ENCODE measurements around the gene TAF1D.
"Not testable (repeated sequence)": the region's sequence is repeated elsewhere in the genome, so short reads cannot be mapped to it uniquely, and the experiment has no call there.

The TAF1D gene

DNA sequence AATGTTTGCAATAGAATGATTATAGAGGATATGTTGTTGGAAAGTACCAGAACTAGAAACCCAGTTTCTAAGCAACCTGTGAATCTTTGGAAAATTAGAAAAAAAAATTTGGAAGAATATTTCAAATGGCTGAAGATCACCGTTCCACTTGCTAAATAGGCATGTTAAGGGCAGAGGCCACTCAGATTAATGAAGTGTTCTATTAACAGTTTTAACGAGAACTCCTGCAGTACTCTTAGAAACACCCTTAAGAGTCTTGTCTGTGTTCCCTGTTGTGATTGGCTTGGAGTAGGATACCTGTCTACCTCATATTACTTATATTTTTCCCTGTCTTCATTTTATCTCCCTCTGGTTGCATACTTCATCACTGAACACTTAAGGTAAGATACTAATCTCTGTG lies 4.8 kb upstream of the TAF1D start:
- DNase-seq = no peak

DNA sequence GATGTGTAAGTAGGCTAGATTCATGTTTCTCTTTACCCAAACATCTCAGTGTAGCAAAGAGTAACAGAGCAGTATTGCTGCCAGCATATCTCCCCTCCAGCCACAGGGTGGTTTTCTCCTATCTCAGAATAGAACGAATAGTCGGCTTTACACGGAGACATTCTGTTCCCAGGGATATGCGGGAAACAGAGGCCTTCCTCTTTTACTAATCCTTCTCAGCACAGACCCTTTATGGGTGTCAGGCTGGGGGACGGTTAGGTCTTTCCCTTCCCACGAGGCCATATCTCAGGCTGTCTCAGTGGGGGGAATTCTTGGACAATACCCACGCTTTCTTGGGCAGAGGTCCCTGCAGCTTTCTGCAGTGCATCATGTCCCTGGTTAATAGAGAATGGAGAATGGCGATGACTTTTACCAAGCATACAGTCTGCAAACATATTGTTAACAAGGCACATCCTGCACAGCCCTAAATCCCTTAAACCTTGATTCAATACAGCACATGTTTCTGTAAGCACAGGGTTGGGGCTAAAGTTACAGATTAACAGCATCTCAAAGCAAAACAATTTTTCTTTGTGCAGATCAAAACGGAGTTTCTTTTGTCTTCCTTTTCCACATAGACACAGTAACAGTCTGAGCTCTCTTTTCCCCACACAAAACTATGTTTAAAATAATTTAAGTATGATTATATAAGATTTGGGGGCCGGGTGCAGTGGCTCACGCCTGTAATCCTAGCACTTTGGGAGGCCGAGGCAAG lies 3.9 kb upstream of the TAF1D start:
- DNase-seq = not testable (repeated sequence)

DNA sequence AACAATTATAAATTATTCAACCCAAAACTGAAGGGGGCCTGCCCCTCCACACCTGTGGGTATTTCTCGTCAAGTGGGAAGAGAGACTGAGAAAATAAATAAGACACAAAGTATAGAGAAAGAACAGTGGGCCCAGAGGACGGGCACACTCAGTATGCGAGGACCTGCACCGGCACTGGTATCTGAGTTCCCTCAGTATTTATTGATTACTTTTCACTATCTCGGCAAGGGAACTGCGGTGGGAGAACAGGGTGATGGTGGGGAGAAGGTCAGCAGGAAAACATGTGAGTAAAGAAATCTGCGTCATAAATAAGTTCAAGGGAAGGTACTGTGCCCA lies 3.3 kb upstream of the TAF1D start:
- DNase-seq = no peak

DNA sequence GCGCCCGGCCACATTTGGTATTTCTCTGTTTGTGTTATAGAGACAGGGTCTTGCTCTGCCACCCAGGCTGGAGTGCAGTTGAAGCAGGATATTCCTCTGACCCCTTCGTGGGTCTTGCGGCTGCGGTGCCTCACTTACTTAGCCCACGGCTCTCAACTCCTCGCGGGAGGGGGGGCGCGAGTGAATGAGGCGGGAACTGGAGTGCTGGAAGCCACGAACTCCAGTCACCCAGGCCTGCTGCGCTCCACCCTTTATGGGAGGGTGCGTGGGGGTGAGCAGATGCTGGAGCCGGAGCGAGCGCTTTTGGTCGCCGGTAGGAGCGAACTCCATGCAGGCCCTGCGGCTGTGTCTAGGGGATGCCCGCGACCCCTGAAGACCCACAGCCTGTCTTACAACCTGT lies 2.0 kb upstream of the TAF1D start:
- DNase-seq = no peak

DNA sequence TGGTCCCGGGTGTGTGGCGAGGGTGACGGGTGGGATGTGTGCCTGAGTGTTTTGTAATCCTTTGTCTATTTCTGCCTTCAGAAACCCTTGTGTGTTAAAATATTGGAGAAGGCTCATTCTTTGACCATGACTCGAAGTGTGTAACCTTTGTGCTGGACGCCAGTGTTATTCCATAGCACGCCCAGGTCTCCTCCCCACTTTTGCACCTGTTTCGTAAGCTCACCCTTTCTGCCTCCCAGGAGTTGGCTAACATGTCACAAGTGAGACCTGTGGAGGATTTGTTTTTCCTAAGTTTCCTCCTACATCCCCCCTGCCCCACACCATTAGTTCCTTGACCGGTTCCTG lies 559 bp upstream of the TAF1D start:
- no peak for DNase-seq

DNA sequence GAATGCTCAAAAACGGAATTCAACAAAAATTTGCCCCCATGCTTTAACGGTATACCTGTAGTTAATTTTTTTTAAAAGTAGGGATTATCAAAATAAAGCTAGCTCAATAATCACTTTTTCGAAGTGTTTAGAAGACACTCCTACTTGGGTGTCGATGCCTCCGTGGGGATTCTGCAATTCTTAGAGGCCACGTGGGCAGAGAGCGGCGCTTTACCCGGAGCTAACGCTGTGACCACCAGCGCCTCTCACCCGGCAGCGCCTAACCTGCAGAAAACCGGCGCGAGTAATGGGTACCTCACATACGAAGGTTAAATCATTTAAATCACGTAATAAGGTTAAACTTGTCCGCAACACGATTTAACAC lies 583 bp downstream of the TAF1D start:
- DNase-seq = no peak

DNA sequence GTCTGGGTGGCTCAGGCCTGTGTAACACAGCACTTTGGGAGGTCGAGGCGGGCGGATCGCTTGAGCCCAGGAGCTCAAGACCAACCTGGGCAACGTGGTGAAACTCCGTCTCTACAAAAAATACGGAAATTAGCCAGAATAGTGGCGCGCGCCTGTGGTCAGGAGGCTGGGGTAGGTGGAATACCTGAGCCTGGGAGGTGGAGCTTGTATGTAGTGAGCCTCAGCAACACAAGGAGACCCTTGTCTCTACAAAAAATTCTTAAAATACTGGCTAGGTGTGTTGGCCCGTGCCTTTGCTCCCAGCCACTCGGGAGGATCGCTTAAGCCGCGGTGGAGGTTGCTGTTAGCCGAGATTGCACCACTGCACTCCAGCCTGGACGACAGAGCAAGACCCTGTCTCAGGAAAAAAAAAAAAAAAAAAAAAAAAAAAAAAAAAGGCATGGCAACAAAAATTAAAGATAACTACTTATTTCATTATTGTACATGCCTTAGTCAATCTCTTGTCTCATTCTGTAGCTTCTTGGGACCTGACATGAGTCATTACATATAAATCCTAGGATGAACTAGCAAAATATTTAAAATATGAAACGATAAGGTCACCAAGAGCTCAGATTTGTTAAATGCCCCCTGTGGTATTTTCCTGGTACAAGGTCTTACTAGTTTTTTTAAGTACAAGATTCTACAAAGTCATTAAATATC lies 1.1 kb downstream of the TAF1D start:
- DNase-seq = no peak

DNA sequence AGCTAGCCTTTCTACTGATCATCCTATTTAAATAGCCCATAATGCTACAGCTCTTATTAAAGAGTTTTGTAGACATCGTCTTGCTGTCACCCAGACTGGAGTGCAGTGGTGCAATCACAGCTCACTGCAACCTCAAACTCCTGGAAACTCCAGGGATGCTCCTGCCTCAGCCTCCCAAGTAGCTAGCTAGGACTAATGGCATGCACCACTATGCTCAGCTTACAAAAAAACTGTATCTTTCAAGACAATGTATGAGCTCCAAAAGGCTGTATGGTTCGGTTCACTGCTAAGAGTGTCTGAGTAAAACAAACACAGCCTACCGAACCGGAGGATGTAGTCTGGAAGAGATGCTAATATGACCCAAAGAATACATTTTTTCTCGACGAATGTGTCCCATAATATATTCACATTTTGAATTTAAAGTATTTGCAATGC lies 2.6 kb downstream of the TAF1D start:
- DNase-seq = no peak

DNA sequence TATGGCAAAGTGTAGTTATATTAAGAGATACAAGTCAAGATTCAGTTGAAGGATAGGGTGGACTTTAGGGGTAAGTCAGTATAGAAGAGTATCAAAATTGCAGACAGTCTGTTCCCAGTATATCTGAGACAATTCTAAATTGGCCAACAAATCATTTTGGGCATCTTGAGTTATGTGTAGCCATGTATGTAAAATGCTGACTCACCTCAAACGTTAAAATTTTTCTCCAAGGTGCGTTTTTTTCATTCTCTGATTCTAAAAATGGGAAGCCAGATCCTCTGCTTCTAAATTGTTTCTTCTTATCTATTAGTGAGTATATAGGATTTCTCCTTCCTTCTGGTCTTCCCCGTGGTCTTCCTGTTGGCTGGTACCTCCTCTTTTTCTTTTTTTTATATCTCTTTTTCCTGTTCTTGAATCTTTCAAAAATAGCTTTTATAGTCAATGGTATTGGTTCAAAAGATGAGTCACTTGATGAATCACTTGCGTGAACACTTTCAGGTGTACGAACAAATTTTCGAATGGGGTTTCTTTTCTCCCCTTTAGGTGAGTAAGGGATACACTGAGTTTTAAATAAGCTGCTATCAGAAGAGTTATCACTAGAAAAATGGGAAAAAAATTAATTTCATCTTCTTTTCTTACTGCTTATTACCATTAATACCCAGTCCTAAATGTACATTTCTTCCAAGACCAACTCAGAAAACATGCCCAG lies 3.2 kb downstream of the TAF1D start:
- DNase-seq = no peak

DNA sequence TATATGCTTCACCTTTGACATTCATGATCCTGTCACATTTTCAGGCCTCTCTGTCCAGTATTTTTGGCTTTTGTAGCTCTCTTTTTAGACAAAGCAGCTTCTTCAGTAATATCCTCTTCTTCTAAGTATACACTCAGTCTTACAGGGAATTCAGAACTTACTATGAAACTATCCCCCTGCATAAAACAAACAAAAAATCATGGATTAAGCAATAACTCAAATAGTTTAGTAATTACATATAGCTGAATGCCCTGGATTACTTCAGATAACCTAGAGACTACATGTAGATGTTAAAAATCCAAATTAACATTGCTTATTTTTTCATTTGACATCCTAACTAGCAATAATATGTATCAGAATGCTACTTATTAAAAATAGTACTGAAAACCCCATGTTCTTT lies 5.2 kb downstream of the TAF1D start:
- DNase-seq = no peak

DNA sequence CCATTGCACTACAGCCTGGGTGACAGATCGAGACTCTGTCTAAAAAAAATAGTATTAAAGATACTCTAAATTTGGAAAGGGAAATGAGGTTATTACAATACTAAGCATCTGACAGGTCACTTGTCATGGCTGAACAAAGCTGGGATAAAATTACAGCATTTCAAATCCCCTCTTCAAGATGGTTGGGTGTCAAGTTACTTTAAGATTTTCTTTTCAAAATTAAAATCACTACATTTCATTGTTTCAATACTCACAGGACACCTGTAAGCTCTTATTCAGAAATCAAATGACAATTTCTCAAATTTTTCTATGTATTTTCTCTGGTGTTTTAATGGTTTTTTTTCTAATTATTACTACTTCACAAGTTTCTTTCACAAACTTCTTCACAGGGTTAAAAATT lies 5.7 kb downstream of the TAF1D start:
- DNase-seq = no peak

DNA sequence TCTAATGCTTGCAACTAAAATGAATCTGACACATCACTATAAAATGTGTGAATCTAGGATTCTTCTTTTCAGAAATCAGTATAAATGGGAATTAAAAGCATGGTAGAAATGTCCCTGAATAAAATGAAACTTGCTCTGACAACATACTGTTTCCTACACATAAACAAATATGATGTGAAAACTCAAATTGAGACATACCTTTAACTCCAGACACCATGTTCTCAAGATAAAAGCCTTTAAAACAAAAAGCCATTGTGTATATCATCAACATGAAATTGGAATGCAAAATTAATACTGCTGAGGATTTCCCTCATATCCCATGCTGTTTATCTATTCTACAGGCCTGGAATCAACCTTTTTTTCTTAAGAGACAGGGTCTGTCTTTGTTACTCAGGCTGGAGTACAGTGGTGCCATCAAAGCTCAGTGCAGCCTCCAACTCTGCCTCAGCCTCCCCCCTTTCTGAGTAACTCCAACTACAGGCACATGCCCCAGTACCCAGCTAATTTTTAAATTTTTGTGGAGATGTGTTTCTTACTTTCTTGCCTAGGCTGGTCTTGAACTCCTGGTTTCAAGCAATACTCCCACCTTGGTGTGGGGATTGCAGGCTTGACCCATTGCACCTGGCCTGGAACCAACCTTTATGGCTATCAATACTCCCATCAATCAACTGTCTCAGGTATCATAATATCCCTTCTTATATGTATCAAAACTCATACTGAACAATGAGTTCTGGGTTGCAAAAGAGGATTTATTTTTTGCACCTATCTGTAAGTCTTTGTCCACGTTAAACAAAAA lies 6.7 kb downstream of the TAF1D start:
- DNase-seq = no peak

DNA sequence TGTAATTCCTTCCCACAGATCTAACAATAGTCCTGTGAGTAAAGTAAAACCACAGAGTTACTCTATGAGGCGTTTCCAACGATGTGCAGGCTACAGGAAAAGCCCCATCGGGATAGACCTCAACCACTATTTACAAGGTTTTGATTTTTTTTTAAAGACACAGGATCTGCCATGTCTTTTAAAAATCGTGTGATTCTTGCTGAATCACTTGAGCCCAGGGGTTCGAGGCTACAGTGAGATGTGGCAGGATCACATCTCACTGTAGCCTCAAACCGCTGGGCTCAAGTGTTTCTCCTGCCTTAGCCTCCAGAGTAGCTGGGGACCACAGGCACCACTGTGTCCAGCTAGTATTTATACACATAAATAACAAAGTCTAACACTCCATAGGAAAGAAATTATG lies 7.8 kb downstream of the TAF1D start:
- no peak for DNase-seq

DNA sequence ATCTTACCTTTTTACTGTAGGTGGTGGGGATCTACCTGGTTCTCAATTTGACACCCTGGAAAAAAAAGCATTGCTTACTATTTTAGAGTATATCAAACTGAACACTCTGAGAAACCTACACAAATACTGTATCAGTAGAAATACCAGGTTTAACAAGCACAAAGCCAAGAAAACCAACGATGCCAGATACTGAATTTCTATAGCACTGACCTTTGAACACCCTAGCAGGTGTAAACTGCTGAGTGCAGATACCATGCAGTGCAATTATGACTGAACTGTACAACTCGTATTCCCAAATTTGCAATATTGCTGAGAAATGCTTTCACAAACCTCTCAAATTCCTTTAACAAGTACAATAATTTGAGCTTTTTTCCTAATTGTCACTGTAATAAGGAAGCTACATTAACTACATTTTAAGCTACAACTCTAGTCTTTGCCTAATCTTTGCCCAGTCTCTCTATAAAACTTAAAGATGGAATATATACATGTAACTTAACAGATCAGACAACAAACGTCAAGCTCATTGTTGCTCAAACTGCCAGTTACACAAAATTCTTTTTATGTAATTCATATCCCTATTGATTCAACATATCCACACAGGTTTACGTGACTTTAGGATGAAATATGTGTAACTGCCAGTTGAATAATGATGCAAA lies 8.9 kb downstream of the TAF1D start:
- DNase-seq = no peak

DNA sequence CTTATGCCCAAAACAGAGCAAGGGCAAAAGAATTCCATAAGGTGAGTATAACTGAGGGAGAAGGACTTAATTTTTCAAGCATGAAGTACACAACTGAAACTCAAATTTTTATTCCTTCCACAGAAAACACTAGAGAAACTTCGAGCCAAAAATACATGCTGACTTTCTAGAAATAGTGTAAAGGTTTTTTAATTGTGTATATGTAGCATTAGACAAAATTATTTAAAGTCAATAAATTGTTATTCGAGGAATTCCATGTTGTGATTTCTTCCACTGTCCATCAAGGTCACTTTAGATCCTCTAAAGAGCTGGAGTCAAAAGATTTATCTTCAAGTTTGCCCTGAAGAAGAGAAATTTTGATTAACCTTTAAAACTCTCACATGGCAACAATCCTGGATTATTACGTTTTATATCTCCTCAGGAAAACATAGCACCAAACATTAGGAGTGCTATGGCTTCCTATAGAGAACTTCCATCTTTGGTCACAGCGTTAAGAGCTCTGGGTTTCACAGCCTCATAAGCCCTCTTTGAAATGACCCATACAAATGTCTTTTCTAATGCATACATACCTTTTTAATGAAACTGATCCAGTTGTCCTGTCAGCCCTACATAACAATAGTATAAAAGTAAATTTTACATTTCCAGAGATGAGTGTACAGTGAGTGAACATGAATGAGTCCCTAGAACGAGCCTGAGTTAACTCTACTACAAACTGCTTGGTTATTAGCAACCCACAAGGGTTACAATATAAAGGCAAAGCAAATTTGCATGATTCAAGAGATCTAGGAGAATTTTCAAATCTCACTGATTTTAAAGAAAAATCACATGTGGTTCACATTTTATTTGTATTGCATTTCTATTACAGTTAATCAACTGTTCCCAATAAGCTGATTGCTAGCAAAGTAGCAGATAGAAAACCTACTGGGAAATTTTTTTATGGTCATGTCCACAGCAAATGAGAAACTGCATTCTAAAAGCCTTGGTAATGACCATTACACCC lies 10.9 kb downstream of the TAF1D start:
- no peak for DNase-seq

DNA sequence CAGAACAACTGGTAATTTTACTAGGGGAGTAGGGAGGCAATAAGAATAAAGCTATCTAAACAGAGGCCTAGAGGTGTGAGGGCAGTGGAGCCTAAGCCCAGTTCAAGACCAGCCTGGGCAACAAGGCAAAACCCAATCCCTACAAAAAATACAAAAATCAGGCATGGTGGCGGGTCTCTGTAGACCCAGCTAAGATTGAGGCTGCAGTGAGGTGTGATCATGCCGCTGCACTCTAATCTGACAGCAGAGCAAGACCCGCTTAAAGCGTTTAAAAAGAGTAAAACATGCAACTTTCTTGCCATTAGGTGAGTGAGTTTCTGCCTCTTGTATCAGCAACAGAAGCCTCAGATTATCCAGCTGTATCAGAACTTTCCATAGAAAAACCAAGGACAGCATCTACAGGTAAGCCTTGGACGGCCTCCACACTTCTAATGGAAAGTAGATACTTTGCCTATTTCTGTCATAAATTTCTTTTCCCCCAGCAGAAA lies 12.1 kb downstream of the TAF1D start:
- no peak for DNase-seq

DNA sequence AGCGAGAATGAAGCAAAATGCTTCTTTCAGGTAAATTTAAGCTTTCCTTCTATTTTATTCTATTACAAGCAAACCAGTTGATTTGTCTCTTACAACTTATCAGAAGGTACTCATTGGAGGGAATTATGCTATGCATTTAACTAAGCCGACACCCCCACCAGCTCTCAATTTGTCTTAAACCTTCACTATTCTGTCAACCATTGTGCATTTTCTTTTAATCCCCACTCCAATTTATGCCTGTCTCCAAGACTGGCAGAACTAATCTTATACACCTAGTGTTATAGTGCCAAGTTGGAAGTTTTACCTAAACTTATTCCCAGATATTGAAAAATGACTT lies 12.5 kb downstream of the TAF1D start:
- no peak for DNase-seq

DNA sequence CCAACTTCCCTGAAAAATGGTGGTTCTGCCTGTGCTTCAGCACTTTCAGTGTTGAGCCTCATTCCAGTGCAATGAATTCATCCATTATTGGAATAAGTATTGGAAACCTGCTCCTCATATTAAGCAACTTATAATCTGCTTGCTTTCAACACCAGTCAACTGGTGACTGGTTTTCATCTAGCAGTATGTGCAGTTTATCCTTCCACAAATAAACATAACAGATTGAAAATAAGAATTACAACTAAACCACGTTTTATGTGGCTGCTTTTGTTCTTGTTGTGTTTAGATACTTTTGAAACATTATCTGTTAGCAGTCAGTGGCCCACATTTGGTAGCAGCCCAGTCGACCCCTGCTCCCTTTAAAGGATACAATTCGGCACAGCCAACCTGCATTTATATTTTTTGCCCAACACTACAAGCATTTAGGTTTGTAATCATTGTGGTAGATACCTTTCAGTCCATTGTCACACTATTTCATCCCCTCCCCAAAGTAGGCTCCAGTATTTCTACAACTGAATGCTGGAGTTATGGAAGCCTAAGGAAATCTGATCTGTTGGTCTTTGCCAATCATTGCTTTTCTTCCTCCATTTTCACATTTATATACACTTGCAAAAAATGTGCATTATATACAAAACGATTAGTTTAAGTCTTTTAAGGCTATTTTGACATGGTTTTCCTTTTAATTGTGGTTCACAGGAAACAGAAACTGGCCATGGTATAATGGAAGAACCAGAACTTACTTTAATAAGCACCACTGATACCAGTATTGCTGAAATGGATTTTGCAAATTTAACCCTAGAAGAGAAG lies 13.1 kb downstream of the TAF1D start:
- DNase-seq = no peak

DNA sequence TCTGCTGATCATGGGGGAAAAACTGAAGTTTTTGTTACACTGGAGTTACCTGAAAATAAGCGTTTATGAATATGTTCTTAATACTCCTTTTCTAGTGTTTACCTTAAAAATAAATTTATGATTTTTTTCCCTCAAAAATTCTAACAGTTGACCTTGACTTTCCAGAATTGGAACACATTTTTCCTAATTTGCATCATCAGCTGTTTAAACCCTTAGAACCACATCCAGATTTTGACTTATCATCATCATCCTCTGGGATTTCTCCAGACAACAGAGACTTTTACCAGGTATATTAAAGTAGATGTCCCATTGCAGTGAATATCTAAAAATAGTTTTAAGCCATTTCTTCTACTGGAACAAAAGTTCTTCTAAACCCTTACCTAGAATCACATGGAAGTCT lies 17.2 kb downstream of the TAF1D start:
- DNase-seq = no peak

DNA sequence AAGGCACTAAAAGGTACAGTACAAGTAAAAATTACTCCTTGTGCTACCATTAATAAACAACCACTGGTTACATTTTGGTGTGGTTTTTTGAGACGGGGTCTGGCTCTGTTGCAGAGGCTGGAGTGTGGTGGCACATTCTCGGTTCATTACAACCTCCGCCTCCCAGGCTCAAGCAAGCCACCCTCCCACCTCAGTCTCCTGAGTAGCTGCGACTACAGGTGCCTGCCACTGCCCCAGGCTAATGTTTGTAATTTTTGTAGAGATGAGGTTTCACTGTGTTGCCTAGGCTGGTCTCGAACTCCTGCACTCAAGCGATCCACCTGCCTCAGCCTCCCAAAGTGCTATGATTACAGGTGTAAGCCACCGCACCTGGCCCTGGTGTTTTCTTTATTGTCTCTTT lies 20.8 kb downstream of the TAF1D start:
- DNase-seq = no peak

DNA sequence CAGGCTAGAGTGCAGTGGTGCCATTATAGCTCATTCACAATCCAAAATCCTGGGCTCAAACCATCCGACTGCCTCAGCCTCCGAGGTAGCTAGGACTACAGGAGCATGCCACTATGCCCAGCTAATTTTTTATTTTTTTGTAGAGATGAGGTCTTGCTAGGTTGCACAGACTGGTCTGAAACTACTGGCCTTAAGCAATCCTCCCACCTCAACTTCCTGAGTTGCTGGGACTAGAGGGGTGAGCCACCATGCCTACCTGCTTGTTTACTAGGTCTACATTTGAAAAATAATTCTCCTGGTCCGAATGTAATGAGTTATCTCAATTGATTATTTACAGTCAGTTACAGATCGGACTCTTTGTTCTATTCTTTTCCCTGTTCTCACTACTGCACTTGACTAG lies 22.0 kb downstream of the TAF1D start:
- no peak for DNase-seq
